ENCODE results near the gene FAM47E.

FAM47E gene

DNA sequence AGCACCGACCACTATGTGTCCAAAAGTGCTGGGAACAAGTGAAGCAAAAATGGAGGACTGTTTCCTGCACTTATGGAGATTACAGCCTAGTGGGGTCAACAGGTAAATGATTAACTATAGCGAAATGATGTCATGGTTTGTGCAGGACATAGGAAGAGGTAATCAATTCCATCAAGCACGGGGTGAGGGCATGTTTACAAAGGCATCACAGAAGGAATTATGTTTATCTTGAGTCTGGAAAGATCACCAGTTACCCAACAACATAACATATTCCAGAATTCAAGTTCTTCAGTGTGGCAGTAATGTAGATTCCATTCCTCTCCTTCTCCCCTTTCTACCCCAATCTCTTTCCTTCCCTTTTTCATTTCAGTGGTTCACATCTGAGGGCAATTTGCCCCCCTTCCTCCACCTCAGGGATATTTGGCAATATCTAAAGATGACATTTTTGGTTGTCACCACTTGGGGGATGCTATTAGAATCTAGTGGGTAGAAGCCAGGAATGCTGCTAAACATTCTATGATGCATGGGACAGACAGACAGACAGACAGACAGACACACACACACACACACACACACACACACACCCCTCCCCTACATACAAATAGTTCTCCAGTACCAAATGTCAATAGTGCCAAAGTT, 24.1 kb downstream of the FAM47E start:
- TF ChIP-seq ZBTB7A (IDR thresholded peaks at IDR 0.05; ENCODE audit: low read depth), result no peak
- TF ChIP-seq CEBPB (IDR thresholded peaks at IDR 0.05), result no peak
- TF ChIP-seq TEAD4 (IDR thresholded peaks at IDR 0.05), result no peak
- TF ChIP-seq, protein P1, sequence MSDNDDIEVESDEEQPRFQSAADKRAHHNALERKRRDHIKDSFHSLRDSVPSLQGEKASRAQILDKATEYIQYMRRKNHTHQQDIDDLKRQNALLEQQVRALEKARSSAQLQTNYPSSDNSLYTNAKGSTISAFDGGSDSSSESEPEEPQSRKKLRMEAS (IDR thresholded peaks at IDR 0.05), result no peak
- no peak for TF ChIP-seq NFIC (IDR thresholded peaks at IDR 0.05)

DNA sequence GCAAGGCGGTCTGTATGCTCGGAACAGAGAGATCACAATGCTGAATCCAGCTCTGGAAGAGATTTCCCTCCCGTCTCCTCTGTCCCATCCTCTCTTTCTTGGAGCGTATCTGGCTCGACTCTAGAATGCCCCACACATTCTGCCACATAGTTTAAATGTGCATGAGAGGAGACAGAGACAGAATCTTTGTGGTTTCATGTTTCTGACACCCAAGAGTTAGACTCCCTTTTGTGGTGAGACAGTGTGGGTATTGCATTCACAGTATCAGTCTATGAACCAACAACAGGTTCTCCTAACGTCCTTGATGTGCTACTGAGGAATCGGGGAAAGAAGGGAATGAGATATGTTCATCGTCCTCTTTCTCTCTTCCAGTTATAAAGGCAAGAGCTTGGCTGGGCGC, 25.3 kb downstream of the FAM47E start:
- TF ChIP-seq, protein P2, sequence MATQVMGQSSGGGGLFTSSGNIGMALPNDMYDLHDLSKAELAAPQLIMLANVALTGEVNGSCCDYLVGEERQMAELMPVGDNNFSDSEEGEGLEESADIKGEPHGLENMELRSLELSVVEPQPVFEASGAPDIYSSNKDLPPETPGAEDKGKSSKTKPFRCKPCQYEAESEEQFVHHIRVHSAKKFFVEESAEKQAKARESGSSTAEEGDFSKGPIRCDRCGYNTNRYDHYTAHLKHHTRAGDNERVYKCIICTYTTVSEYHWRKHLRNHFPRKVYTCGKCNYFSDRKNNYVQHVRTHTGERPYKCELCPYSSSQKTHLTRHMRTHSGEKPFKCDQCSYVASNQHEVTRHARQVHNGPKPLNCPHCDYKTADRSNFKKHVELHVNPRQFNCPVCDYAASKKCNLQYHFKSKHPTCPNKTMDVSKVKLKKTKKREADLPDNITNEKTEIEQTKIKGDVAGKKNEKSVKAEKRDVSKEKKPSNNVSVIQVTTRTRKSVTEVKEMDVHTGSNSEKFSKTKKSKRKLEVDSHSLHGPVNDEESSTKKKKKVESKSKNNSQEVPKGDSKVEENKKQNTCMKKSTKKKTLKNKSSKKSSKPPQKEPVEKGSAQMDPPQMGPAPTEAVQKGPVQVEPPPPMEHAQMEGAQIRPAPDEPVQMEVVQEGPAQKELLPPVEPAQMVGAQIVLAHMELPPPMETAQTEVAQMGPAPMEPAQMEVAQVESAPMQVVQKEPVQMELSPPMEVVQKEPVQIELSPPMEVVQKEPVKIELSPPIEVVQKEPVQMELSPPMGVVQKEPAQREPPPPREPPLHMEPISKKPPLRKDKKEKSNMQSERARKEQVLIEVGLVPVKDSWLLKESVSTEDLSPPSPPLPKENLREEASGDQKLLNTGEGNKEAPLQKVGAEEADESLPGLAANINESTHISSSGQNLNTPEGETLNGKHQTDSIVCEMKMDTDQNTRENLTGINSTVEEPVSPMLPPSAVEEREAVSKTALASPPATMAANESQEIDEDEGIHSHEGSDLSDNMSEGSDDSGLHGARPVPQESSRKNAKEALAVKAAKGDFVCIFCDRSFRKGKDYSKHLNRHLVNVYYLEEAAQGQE (IDR thresholded peaks at IDR 0.05; ENCODE audit: low read depth), result no peak
- TF ChIP-seq CEBPB (IDR thresholded peaks at IDR 0.05) (no peak), CREB1 (IDR thresholded peaks at IDR 0.05; ENCODE audit: low read depth) (no peak), RAD21 (IDR thresholded peaks at IDR 0.05; ENCODE audit: low read depth) (no peak), TAF1 (IDR thresholded peaks at IDR 0.05; ENCODE audit: low read depth) (no peak), TCF12 (IDR thresholded peaks at IDR 0.05; ENCODE audit: low read depth) (no peak), EP300 (IDR thresholded peaks at IDR 0.05; ENCODE audit: borderline replicate concordance) (no peak), NFIC (IDR thresholded peaks at IDR 0.05) (no peak), EGR1 (IDR thresholded peaks at IDR 0.05) (no peak), ZBTB7A (IDR thresholded peaks at IDR 0.05; ENCODE audit: low read depth) (no peak), TEAD4 (IDR thresholded peaks at IDR 0.05) (no peak), YY1 (IDR thresholded peaks at IDR 0.05; ENCODE audit: low read depth) (no peak), FOXM1 (IDR thresholded peaks at IDR 0.05; ENCODE audit: borderline replicate concordance, low read depth) (no peak)
- TF ChIP-seq, protein P3, sequence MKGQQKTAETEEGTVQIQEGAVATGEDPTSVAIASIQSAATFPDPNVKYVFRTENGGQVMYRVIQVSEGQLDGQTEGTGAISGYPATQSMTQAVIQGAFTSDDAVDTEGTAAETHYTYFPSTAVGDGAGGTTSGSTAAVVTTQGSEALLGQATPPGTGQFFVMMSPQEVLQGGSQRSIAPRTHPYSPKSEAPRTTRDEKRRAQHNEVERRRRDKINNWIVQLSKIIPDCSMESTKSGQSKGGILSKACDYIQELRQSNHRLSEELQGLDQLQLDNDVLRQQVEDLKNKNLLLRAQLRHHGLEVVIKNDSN (IDR thresholded peaks at IDR 0.05), result no peak
- TF ChIP-seq, protein P1 (IDR thresholded peaks at IDR 0.05), result no peak

DNA sequence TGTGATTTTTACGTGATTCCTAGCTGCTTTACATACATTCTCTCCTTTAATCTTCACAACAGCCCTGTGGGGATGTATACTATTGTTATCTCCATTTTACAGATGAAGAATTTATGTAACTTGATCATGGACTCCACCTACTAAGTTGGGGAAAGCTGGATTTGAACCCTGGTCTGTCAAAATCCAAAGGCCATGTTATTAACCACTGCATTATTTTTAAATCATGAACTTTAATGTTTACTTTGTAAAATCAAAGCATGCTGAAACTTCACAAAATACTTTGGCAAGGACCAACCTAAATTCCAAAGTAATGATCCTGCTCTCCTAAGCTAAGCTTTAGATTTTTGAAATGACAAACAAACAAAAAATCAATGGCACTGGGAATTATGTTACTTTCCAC, 26.1 kb downstream of the FAM47E start:
- no peak for TF ChIP-seq TAF1 (IDR thresholded peaks at IDR 0.05; ENCODE audit: low read depth)
- TF ChIP-seq YY1 (IDR thresholded peaks at IDR 0.05; ENCODE audit: low read depth), result no peak
- TF ChIP-seq FOXM1 (IDR thresholded peaks at IDR 0.05; ENCODE audit: borderline replicate concordance, low read depth), result no peak
- no peak for TF ChIP-seq NFIC (IDR thresholded peaks at IDR 0.05)
- TF ChIP-seq, protein P3 (IDR thresholded peaks at IDR 0.05), result no peak
- no peak for TF ChIP-seq ZBTB7A (IDR thresholded peaks at IDR 0.05; ENCODE audit: low read depth)
- TF ChIP-seq, protein P2 (IDR thresholded peaks at IDR 0.05; ENCODE audit: low read depth), result no peak
- TF ChIP-seq CREB1 (IDR thresholded peaks at IDR 0.05; ENCODE audit: low read depth), result no peak
- TF ChIP-seq TCF12 (IDR thresholded peaks at IDR 0.05; ENCODE audit: low read depth), result no peak
- no peak for TF ChIP-seq RAD21 (IDR thresholded peaks at IDR 0.05; ENCODE audit: low read depth)
- TF ChIP-seq TEAD4 (IDR thresholded peaks at IDR 0.05), result no peak
- no peak for TF ChIP-seq EGR1 (IDR thresholded peaks at IDR 0.05)
- no peak for TF ChIP-seq EP300 (IDR thresholded peaks at IDR 0.05; ENCODE audit: borderline replicate concordance)
- TF ChIP-seq CEBPB (IDR thresholded peaks at IDR 0.05), result no peak
- TF ChIP-seq, protein P1 (IDR thresholded peaks at IDR 0.05), result no peak

DNA sequence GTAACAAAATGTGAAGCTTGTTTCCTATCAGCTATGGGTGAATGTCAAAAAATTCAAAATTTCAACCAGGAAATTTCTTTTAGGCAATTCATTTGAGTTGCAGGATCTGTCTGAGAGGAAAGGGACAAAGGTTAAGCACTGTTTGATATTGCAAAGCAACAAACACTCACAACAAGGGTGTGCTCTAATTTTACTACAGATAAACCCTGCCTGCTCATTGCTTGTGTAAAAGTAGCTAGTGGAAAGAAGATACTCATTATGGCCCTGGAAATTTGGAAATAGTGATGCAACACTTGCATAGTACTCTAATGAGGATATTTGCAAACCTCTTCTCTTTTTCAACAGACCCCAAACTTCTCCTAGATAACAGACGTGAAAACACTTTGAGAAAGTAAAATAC, 27.1 kb downstream of the FAM47E start:
- no peak for TF ChIP-seq YY1 (IDR thresholded peaks at IDR 0.05; ENCODE audit: low read depth)
- no peak for TF ChIP-seq EP300 (IDR thresholded peaks at IDR 0.05; ENCODE audit: borderline replicate concordance)
- no peak for TF ChIP-seq NFIC (IDR thresholded peaks at IDR 0.05)
- no peak for TF ChIP-seq TAF1 (IDR thresholded peaks at IDR 0.05; ENCODE audit: low read depth)
- TF ChIP-seq, protein P2 (IDR thresholded peaks at IDR 0.05; ENCODE audit: low read depth), result no peak
- TF ChIP-seq EGR1 (IDR thresholded peaks at IDR 0.05), result no peak
- TF ChIP-seq CREB1 (IDR thresholded peaks at IDR 0.05; ENCODE audit: low read depth), result no peak
- TF ChIP-seq, protein P3 (IDR thresholded peaks at IDR 0.05), result no peak
